Measurements from ENCODE around the gene TOB1.

TOB1 gene

GRCh38 chr17:50841277-50841948 lies 24.7 kb downstream of the TOB1 start:
- Histone ChIP-seq H3K9me3 (no peaks in the 10 kb centered on the region), H3K27ac (no peak overlapping the region), H3K4me3 (no peak overlapping the region), H3K4me1 (peaks cover 0 to 10% (median 0%) of the 10 kb centered on the region in 4 donors), H3K27me3 (no peaks in the 10 kb centered on the region), H3K36me3 (no peaks in the 10 kb centered on the region)
- DNase-seq = peak in 1 of 2 donors; percentile 60
- intact Hi-C loops (cut with DNase I; ENCODE audit: low total_unique reads) = loop anchor here (2.0 to 10.0 kb wide), 4 partner anchors 59 to 313 kb away; partner anchors contain the start of genes NME1 and SPATA20
- no peak for TF ChIP-seq CTCF (IDR thresholded peaks at IDR 0.05)

GRCh38 chr17:50840311-50840851 lies 25.8 kb downstream of the TOB1 start:
- intact Hi-C loops (cut with DNase I; ENCODE audit: low total_unique reads) = loop anchor here (2.0 to 10.0 kb wide), 4 partner anchors 58 to 314 kb away; partner anchors contain the start of genes NME1 and SPATA20
- no peaks in the 10 kb centered on the region for H3K9me3 ChIP-seq
- peaks cover 0 to 7% (median 4%) of the 10 kb centered on the region in 4 donors for H3K4me1 ChIP-seq
- TF ChIP-seq CTCF (IDR thresholded peaks at IDR 0.05) = no peak
- peak in 1 of 2 donors; percentile 50 for DNase-seq
- H3K36me3 ChIP-seq = no peaks in the 10 kb centered on the region
- no peak overlapping the region for H3K4me3 ChIP-seq
- H3K27me3 ChIP-seq = peaks cover 0 to 6% of the 10 kb centered on the region in 2 donors
- H3K27ac ChIP-seq = no peak overlapping the region

- Histone ChIP-seq H3K27ac (no peak overlapping the region), H3K4me3 (no peak overlapping the region), H3K9me3 (no peaks in the 10 kb centered on the region), H3K27me3 (peaks cover 0 to 6% of the 10 kb centered on the region in 2 donors), H3K36me3 (no peaks in the 10 kb centered on the region), H3K4me1 (peaks cover 0 to 10% (median 6%) of the 10 kb centered on the region in 4 donors)
- TF ChIP-seq CTCF (IDR thresholded peaks at IDR 0.05) = no peak
- intact Hi-C loops (cut with DNase I; ENCODE audit: low total_unique reads) = loop anchor here (2.0 to 10.0 kb wide), 4 partner anchors 57 to 315 kb away; partner anchors contain the start of genes NME1 and SPATA20
- peak in 1 of 2 donors; percentile 60 for DNase-seq
These were observed 26.4 kb downstream of the TOB1 start for GRCh38 chr17:50839591-50840310.

- H3K4me3 ChIP-seq = no peak overlapping the region
- intact Hi-C loops (cut with DNase I; ENCODE audit: low total_unique reads) = no loop called here
- no peaks in the 10 kb centered on the region for H3K9me3 ChIP-seq
- H3K27me3 ChIP-seq = peaks cover 0 to 6% of the 10 kb centered on the region in 2 donors
- peaks cover 0 to 11% (median 10%) of the 10 kb centered on the region in 4 donors for H3K4me1 ChIP-seq
- H3K36me3 ChIP-seq = no peaks in the 10 kb centered on the region
- DNase-seq = peak in 1 of 2 donors; percentile 35
- no peak for TF ChIP-seq CTCF (IDR thresholded peaks at IDR 0.05)
- no peak overlapping the region for H3K27ac ChIP-seq
These were observed 27.9 kb downstream of the TOB1 start for GRCh38 chr17:50837980-50838954.
